Measurements from ENCODE around the gene WFDC2.

The WFDC2 gene

DNA sequence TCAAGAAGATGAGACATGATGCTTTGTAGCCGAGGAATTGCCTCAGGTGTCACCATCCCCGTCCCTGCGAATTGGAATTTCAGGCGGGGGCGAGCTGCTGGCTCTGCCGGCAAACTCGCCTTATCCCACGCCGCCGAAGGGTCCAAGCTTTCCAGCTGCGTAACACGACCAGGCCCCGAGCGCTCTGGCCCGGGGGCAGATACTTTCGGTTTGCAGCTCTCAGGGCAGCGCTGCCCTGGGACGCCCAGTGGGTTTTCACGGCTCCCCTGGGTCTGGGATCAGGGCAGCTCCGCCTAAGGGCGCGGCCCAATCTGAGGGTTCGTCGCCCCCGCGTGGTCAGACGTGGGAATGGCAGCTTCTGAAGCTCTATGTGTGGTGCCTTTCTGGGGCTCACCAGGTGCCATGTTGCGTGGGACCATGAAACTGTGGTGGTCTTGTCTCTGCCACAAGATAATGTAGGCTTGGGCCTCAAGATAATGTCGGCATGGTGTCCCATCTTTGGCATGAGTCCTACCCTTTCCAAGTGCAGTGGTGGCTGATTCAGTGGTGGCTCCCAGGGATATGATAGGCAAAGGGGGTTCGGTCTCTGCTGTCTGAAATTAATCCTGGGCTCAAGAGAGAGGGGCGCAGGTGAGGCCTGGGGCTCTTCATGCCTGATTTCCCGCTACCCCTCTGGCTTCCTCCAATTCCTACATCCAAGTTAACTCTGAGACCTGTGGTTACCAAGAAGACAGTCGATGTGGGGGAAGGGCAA is 32.6 kb upstream of the WFDC2 start:
- TF ChIP-seq, protein P1, sequence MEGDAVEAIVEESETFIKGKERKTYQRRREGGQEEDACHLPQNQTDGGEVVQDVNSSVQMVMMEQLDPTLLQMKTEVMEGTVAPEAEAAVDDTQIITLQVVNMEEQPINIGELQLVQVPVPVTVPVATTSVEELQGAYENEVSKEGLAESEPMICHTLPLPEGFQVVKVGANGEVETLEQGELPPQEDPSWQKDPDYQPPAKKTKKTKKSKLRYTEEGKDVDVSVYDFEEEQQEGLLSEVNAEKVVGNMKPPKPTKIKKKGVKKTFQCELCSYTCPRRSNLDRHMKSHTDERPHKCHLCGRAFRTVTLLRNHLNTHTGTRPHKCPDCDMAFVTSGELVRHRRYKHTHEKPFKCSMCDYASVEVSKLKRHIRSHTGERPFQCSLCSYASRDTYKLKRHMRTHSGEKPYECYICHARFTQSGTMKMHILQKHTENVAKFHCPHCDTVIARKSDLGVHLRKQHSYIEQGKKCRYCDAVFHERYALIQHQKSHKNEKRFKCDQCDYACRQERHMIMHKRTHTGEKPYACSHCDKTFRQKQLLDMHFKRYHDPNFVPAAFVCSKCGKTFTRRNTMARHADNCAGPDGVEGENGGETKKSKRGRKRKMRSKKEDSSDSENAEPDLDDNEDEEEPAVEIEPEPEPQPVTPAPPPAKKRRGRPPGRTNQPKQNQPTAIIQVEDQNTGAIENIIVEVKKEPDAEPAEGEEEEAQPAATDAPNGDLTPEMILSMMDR (IDR thresholded peaks at IDR 0.05), result peak; percentile 89
- H3K27me3 Mint-ChIP-seq (ENCODE audit: low read depth, poor library complexity), result peaks cover 24% of the 10 kb centered on the region
- peak overlapping the region; percentile 85 for H3K4me3 Mint-ChIP-seq
- DNase-seq, result peak; percentile 93
- H3K4me1 Mint-ChIP-seq, result peaks cover 9% of the 10 kb centered on the region
- no peak overlapping the region for H3K27ac Mint-ChIP-seq
- no peaks in the 10 kb centered on the region for H3K36me3 Mint-ChIP-seq (ENCODE audit: low read depth)
- no peaks in the 10 kb centered on the region for H3K9me3 Mint-ChIP-seq

DNA sequence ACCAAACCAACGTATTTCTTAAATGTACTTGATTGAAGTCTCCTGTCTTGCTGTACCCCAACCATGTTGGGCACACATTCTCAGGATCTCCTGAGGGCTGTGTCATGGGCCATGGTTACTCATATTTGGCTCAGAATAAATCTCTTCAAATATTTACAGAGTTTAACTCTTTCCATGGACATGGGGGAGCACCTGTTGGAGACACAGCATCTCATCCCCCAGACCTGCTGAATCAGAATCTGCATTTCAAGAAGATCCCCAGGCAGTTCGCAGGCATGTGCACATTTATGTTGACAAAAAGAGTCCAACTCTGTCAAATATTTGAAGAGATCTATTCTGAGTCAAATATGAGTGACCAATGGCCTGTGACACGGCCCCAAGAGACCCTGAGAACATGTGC is 29.1 kb upstream of the WFDC2 start:
- peaks cover 18% of the 10 kb centered on the region for H3K27me3 Mint-ChIP-seq (ENCODE audit: low read depth, poor library complexity)
- peaks cover 9% of the 10 kb centered on the region for H3K4me1 Mint-ChIP-seq
- H3K27ac Mint-ChIP-seq, result no peak overlapping the region
- DNase-seq, result no peak
- TF ChIP-seq, protein P1 (IDR thresholded peaks at IDR 0.05), result no peak
- H3K36me3 Mint-ChIP-seq (ENCODE audit: low read depth), result no peaks in the 10 kb centered on the region
- H3K9me3 Mint-ChIP-seq, result no peaks in the 10 kb centered on the region
- H3K4me3 Mint-ChIP-seq, result no peak overlapping the region

DNA sequence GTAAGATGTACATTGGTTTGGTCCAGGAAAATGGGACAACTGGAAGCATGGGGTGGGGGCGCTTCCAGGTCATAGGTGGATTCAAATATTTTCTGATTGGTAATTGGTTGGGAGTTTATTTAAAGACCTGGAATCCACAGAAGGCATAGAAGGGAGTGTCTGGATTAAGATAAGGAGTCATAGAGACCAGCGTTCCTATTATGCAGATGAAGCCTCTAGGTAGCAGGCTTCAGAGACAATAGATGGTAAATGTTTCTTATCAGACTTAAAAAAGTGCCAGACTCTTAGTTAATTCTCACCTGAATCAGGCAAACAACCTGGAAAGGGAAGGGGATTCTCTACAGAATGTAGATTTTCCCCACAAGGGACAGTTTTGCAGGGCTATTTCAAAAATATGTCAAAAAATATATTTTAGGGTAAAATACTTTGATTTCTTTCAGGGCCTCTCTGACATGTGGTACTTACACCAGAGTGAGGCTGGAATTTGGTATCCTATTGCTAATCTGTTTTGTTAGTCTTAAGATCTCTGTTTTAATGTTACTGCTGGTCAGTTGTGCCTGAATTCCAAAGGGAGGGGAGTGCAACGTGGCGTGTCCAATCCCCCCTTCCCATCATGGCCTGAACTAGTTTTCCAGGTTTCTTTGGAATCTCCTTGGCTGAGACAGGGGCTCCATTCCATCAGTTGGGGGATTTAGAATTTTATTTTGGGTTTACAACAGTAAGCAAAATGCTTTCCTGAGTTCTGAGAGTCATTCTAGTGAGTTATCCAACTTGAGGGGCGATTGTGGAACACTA is 28.5 kb upstream of the WFDC2 start:
- Mint-ChIP-seq H3K27ac (no peak overlapping the region), H3K36me3 (ENCODE audit: low read depth) (no peaks in the 10 kb centered on the region), H3K9me3 (no peaks in the 10 kb centered on the region), H3K4me3 (no peak overlapping the region), H3K4me1 (peaks cover 9% of the 10 kb centered on the region), H3K27me3 (ENCODE audit: low read depth, poor library complexity) (peaks cover 13% of the 10 kb centered on the region)
- TF ChIP-seq, protein P1 (IDR thresholded peaks at IDR 0.05), result no peak
- no peak for DNase-seq

DNA sequence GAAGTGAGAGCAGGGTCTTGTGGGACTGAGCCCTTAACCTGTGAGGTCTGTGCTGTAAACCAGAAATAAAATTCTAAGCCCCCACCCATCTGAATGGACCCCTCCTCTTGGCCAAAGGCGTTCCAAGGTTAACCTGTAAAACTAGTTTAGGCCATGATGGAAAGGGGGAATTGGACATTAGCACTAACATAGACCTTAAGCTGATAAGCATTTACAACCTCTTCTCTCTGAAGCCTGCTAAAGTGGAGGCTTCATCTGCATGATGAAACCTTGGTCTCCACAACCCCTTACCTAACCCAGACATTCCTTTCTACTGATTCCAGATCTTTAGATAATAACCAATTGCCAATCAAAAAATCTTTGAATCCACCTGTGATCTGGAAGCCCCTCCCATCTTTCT is 27.8 kb upstream of the WFDC2 start:
- Mint-ChIP-seq H3K27ac (no peak overlapping the region), H3K4me1 (peaks cover 9% of the 10 kb centered on the region)

DNA sequence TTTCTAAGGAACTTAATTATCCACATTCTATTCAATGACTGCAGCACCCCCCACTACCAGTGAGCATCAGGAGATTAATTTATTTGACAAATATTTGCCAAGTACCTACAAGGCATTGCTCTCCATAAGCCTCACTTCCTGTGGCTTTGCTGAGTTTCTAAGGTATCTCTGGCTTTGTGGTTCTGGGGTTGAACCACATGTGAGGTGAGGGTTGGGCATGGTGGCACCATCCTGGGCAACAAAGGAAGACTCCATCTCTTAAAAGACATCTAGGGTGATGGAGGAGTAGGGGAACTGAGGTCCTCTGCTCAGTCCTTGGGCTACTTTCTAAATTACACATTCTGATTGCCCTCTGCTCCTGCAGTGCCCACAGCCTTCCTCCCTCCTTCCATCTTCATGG is 25.5 kb upstream of the WFDC2 start:
- TF ChIP-seq, protein P1 (IDR thresholded peaks at IDR 0.05), result no peak
- no peak overlapping the region for H3K4me3 Mint-ChIP-seq
- H3K4me1 Mint-ChIP-seq, result peaks cover 9% of the 10 kb centered on the region

More for the DNA sequence above, 27.8 kb upstream of the WFDC2 start:
- no peak overlapping the region for H3K4me3 Mint-ChIP-seq
- peaks cover 13% of the 10 kb centered on the region for H3K27me3 Mint-ChIP-seq (ENCODE audit: low read depth, poor library complexity)
- TF ChIP-seq, protein P1 (IDR thresholded peaks at IDR 0.05), result no peak
- H3K9me3 Mint-ChIP-seq, result no peaks in the 10 kb centered on the region
- no peak for DNase-seq
- no peaks in the 10 kb centered on the region for H3K36me3 Mint-ChIP-seq (ENCODE audit: low read depth)

More for the DNA sequence above, 25.5 kb upstream of the WFDC2 start:
- H3K9me3 Mint-ChIP-seq, result no peaks in the 10 kb centered on the region
- peaks cover 10% of the 10 kb centered on the region for H3K27me3 Mint-ChIP-seq (ENCODE audit: low read depth, poor library complexity)
- no peaks in the 10 kb centered on the region for H3K36me3 Mint-ChIP-seq (ENCODE audit: low read depth)
- no peak for DNase-seq
- H3K27ac Mint-ChIP-seq, result no peak overlapping the region
